Neural cell (in vitro differentiated cells): Measurements from ENCODE around the gene TSR3.

Experiments
- CTCF ChIP-seq: fragments of 450-650 bp; IDR thresholded peaks from 2 replicates; pipeline ENCODE4 v1.5.1; 2014; ENCODE audit warnings: antibody characterized with exemption, mild to moderate bottlenecking, moderate library complexity; ENCODE audit not compliant: poor library complexity, severe bottlenecking
- EP300 ChIP-seq: fragments of 450-650 bp; conservative IDR thresholded peaks from 2 replicates; pipeline ENCODE4 v1.6.1; 2014; ENCODE audit warnings: antibody characterized with exemption, mild to moderate bottlenecking, moderate library complexity; ENCODE audit not compliant: poor library complexity, severe bottlenecking
- EZH2 ChIP-seq: fragments of 200-600, 300-800 bp; shearing (Covaris generic), sonication (generic); IDR thresholded peaks from 2 replicates; pipeline ENCODE4 v1.6.1; 2014; ENCODE audit warnings: antibody characterized with exemption, low read length, borderline replicate concordance, mild to moderate bottlenecking; ENCODE audit not compliant: insufficient read depth, poor library complexity, severe bottlenecking
- RAD21 ChIP-seq: fragments of 450-650 bp; conservative IDR thresholded peaks from 2 replicates; pipeline ENCODE4 v1.6.1; 2014; ENCODE audit warnings: antibody characterized with exemption, mild to moderate bottlenecking, moderate library complexity
- TF ChIP-seq, protein P1 (sequence below): IDR thresholded peaks from 2 replicates; pipeline ENCODE4 v1.6.1; 2012; ENCODE audit warnings: borderline replicate concordance

DNA sequence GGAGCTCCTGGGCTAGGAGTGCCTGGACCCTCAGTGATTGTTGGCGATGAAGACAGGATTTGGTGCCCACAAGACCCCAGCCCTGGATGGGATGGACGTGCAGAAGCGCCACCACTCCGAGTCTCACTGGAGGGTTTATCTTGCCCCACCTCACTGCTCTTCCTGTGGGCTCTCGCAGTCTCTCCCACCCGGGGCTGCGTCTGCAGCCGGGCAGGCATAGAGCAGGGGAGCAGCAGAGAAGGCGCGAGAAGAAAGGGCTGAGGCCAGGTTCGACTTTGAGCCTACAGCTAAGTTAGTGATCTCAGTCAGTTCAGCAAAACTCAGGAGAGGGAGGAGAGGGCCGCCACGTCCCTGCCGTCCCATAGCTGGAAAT, 35.7 kb downstream of the TSR3 start:
- TF ChIP-seq CTCF, result no peak
- no peak for TF ChIP-seq EZH2
- no peak for TF ChIP-seq RAD21
- TF ChIP-seq, protein P1, sequence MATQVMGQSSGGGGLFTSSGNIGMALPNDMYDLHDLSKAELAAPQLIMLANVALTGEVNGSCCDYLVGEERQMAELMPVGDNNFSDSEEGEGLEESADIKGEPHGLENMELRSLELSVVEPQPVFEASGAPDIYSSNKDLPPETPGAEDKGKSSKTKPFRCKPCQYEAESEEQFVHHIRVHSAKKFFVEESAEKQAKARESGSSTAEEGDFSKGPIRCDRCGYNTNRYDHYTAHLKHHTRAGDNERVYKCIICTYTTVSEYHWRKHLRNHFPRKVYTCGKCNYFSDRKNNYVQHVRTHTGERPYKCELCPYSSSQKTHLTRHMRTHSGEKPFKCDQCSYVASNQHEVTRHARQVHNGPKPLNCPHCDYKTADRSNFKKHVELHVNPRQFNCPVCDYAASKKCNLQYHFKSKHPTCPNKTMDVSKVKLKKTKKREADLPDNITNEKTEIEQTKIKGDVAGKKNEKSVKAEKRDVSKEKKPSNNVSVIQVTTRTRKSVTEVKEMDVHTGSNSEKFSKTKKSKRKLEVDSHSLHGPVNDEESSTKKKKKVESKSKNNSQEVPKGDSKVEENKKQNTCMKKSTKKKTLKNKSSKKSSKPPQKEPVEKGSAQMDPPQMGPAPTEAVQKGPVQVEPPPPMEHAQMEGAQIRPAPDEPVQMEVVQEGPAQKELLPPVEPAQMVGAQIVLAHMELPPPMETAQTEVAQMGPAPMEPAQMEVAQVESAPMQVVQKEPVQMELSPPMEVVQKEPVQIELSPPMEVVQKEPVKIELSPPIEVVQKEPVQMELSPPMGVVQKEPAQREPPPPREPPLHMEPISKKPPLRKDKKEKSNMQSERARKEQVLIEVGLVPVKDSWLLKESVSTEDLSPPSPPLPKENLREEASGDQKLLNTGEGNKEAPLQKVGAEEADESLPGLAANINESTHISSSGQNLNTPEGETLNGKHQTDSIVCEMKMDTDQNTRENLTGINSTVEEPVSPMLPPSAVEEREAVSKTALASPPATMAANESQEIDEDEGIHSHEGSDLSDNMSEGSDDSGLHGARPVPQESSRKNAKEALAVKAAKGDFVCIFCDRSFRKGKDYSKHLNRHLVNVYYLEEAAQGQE, result no peak
- TF ChIP-seq EP300, result no peak
